Ishikawa (cell line): ENCODE results near the gene APOL3.

Experiments
- CEBPB ChIP-seq: IDR thresholded peaks from 2 replicates; pipeline ENCODE4 v1.6.1; 2012
- CREB1 ChIP-seq: IDR thresholded peaks from 2 replicates; pipeline ENCODE4 v1.6.1; 2012; ENCODE audit warnings: low read depth
- EGR1 ChIP-seq: IDR thresholded peaks from 2 replicates; pipeline ENCODE4 v1.6.1; 2012
- EP300 ChIP-seq: IDR thresholded peaks from 2 replicates; pipeline ENCODE4 v1.6.1; 2012; ENCODE audit warnings: borderline replicate concordance
- FOXM1 ChIP-seq: IDR thresholded peaks from 2 replicates; pipeline ENCODE4 v1.6.1; 2012; ENCODE audit warnings: low read depth, borderline replicate concordance
- NFIC ChIP-seq: IDR thresholded peaks from 2 replicates; pipeline ENCODE4 v1.6.1; 2012
- RAD21 ChIP-seq: IDR thresholded peaks from 2 replicates; pipeline ENCODE4 v1.6.1; 2012; ENCODE audit warnings: low read depth
- REST ChIP-seq: IDR thresholded peaks from 2 replicates; pipeline ENCODE4 v1.6.1; 2012; ENCODE audit warnings: low read depth, mild to moderate bottlenecking
- TAF1 ChIP-seq: IDR thresholded peaks from 2 replicates; pipeline ENCODE4 v1.6.1; 2012; ENCODE audit warnings: low read depth, mild to moderate bottlenecking
- TCF12 ChIP-seq: IDR thresholded peaks from 2 replicates; pipeline ENCODE4 v1.6.1; 2012; ENCODE audit warnings: low read depth
- TEAD4 ChIP-seq: IDR thresholded peaks from 2 replicates; pipeline ENCODE4 v1.6.1; 2012
- USF1 ChIP-seq: IDR thresholded peaks from 2 replicates; pipeline ENCODE4 v1.6.1; 2012
- YY1 ChIP-seq: IDR thresholded peaks from 2 replicates; pipeline ENCODE4 v1.6.1; 2012; ENCODE audit warnings: low read depth
- ZBTB7A ChIP-seq: IDR thresholded peaks from 2 replicates; pipeline ENCODE4 v1.6.1; 2012; ENCODE audit warnings: low read depth
- TF ChIP-seq, protein P1 (sequence below): IDR thresholded peaks from 2 replicates; pipeline ENCODE4 v1.6.1; 2012

Gene APOL3

GRCh38 chr22:36192542-36192941, 32.0 kb upstream of the APOL3 start:
- TF ChIP-seq RAD21 (no peak), NFIC (0 out of 2 replicates have a peak, but pooled peaks have one; percentile 22)

DNA sequence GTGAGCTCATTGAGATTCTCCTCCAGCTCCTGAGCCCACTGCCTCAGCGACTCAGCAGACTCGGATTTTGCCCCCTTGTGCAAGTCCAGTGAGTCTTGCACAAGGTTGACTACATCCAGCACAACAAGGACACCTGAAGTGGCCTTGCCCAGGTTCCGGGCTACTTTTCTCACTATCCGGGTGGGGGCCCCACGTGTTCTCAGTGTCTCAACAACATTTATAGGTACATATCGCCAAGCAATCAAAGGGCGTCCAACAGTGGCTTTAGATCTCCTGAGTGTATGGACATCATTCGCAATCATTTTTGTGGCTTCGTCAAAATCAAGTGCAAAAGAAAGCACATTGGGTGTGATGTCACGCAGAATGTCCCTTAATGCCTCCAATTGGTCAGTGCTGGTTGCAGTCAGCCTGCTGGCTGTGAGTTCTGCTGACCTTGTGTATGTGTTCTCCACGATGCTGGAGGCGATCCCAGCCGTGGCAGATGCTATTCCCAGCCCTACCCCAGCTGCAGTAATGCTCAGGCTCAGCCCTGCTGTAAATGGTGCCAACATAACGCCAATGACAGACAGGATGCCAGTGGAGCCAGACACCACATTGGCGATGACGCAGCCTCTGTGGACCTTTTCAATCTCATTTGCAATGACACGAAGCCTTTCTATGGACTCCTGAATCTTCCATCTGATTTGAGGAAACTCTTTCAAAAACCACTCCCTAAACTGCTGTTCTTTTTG, 30.7 kb upstream of the APOL3 start:
- TF ChIP-seq, protein P1, sequence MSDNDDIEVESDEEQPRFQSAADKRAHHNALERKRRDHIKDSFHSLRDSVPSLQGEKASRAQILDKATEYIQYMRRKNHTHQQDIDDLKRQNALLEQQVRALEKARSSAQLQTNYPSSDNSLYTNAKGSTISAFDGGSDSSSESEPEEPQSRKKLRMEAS, result no peak
- TF ChIP-seq RAD21 (no peak), TCF12 (no peak), FOXM1 (no peak), NFIC (no peak), REST (no peak), USF1 (no peak), CEBPB (no peak), CREB1 (no peak), TEAD4 (no peak), YY1 (no peak), TAF1 (no peak), EGR1 (no peak), ZBTB7A (no peak), EP300 (no peak)

- TF ChIP-seq RAD21, result peak; percentile 22; the same call in 1 of the 2 replicates
- no peak for TF ChIP-seq EP300
- no peak for TF ChIP-seq ZBTB7A
- TF ChIP-seq TAF1, result no peak
- TF ChIP-seq NFIC, result peak; percentile 65
These were observed 25.5 kb upstream of the APOL3 start for GRCh38 chr22:36185828-36186624.

DNA sequence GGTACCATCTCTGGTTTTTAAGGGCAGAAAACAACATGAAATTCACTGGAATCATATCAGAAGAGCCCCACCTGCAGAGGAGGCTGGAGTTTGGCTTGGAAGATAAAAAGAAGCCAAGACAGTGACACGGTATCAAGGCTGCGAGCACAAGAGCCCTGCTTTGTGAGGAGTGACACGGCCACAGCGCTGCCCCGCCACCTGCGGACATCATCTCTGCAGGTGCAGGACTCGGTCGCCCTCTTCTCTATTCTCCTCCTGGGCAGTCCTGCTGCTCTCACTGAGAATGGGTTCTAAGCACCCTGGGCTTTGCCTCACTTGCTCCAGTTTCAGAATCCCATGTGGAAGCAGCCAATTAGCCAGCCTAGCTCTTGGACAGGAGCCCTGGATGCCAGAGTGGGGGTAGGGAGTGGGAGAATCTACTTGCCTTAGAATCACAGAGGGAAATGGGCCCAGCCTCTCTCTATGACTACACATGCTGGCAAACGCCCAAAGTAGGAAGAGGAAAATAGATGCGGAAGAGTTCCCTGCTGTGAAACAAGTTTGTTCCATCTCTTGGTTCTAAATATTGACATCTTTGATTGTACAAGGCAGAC, 24.0 kb upstream of the APOL3 start:
- no peak for TF ChIP-seq RAD21
- TF ChIP-seq ZBTB7A, result no peak
- TF ChIP-seq USF1, result no peak
- TF ChIP-seq TAF1, result no peak
- TF ChIP-seq CREB1, result no peak
- no peak for TF ChIP-seq TCF12
- no peak for TF ChIP-seq EP300
- no peak for TF ChIP-seq NFIC
- no peak for TF ChIP-seq EGR1
- TF ChIP-seq CEBPB, result no peak
- TF ChIP-seq FOXM1, result no peak
- no peak for TF ChIP-seq REST
- no peak for TF ChIP-seq TEAD4
- TF ChIP-seq, protein P1, result no peak
- TF ChIP-seq YY1, result no peak

DNA sequence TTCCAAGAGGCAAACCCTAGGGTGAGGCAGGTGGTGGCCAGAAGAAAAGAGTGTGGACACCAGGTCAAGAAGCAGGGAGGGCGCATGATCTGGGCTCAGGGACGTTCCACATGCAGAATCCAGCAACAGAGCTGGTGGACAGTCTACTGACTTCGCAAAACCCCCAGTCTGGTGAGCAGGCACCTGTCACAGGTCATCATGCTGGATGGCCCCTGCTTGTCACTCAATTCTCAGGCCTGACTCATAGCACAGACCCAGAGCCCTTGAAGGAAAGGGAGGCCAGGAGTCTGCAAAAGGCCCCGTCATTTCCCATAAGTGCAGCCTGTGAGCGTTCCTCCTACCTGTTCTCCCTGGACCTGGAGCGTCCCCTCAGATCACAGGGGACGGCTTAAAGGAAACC, 22.9 kb upstream of the APOL3 start:
- TF ChIP-seq FOXM1 (no peak), TAF1 (no peak), CREB1 (no peak), NFIC (no peak), RAD21 (no peak), ZBTB7A (no peak), REST (no peak), YY1 (no peak), EP300 (no peak)
